ENCODE measurements around the gene FKRP. TPM values are rescaled to one million over a fixed set of nuclear protein-coding genes. Genes with fewer than 3 reads are reported as not detected.

Gene FKRP
- total and polyA plus RNA-seq, 2 of the 13 experiments (the other 11 are each of a cell fraction or from before 2014, with no cell fraction given), result 7.3 to 9.8 TPM

DNA sequence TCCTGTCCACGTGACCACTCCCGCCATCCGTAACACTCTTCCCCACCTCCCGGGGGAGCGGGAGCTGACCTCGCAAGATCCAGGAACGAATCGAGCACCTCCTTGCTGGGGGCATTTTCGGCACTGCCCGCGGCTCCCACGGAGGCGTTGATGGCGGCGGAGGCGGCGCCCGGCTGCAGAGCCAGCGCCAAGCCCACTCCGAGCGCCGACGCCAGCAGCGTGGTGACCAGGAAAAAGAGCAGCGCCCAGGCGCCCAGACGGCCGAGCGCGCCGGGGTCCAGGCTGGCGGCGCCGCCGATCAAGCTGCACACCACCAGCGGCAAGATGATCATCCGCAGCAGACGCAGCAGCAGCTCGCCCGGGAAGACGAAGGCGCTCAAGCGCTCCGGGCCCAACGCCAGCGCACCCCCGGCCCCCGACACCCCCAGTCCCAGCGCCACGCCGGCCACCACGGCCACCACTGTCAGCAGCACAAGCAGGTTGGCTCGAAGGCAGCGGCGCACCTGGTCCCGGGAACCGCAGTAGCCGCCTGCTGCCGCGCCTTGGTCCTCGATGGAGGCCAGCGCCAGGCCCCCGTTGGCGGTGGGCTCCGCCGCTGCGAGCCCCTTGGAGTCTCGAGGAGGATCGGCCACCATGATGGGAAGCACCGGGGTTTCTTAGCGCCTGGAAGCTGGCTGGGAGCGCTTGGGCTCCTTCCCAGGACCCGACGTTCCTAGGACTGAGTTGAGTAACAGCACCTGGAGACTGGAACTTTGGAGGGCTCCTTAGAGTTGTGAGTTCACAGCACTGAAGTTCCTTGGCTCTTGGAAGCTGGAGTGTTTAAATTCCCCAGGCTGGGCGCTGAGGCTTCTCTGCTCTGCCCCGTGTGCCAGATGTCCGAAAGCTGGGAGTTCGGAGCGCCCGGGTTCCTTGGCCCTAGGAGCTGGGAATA is 41.7 kb downstream of the FKRP start (continued):
- TF ChIP-seq, protein P1, sequence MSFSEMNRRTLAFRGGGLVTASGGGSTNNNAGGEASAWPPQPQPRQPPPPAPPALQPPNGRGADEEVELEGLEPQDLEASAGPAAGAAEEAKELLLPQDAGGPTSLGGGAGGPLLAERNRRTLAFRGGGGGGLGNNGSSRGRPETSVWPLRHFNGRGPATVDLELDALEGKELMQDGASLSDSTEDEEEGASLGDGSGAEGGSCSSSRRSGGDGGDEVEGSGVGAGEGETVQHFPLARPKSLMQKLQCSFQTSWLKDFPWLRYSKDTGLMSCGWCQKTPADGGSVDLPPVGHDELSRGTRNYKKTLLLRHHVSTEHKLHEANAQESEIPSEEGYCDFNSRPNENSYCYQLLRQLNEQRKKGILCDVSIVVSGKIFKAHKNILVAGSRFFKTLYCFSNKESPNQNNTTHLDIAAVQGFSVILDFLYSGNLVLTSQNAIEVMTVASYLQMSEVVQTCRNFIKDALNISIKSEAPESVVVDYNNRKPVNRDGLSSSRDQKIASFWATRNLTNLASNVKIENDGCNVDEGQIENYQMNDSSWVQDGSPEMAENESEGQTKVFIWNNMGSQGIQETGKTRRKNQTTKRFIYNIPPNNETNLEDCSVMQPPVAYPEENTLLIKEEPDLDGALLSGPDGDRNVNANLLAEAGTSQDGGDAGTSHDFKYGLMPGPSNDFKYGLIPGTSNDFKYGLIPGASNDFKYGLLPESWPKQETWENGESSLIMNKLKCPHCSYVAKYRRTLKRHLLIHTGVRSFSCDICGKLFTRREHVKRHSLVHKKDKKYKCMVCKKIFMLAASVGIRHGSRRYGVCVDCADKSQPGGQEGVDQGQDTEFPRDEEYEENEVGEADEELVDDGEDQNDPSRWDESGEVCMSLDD (CRISPR knock-in tag; IDR thresholded peaks at IDR 0.05; ENCODE audit: borderline replicate concordance), result 0 out of 2 replicates have a peak, but pooled peaks have one; percentile 5
- no peak for TF ChIP-seq NR2F6 (IDR thresholded peaks at IDR 0.05)
- TF ChIP-seq NR2F6 (CRISPR knock-in tag; IDR thresholded peaks at IDR 0.05), result no peak
- TF ChIP-seq ZFX (CRISPR knock-in tag; IDR thresholded peaks at IDR 0.05; ENCODE audit: low read depth), result peak; percentile 25
- no peak; the same call in 1 of the 2 replicates for TF ChIP-seq ZNF546 (CRISPR knock-in tag; conservative IDR thresholded peaks at IDR 0.05)
- TF ChIP-seq, protein P2, sequence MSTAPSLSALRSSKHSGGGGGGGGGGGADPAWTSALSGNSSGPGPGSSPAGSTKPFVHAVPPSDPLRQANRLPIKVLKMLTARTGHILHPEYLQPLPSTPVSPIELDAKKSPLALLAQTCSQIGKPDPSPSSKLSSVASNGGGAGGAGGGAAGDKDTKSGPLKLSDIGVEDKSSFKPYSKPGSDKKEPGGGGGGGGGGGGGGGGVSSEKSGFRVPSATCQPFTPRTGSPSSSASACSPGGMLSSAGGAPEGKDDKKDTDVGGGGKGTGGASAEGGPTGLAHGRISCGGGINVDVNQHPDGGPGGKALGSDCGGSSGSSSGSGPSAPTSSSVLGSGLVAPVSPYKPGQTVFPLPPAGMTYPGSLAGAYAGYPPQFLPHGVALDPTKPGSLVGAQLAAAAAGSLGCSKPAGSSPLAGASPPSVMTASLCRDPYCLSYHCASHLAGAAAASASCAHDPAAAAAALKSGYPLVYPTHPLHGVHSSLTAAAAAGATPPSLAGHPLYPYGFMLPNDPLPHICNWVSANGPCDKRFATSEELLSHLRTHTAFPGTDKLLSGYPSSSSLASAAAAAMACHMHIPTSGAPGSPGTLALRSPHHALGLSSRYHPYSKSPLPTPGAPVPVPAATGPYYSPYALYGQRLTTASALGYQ (CRISPR knock-in tag; IDR thresholded peaks at IDR 0.05), result 0 out of 2 replicates have a peak, but pooled peaks have one; percentile 20
- TF ChIP-seq FOXK2 (IDR thresholded peaks at IDR 0.05), result no peak
- TF ChIP-seq, protein P3, sequence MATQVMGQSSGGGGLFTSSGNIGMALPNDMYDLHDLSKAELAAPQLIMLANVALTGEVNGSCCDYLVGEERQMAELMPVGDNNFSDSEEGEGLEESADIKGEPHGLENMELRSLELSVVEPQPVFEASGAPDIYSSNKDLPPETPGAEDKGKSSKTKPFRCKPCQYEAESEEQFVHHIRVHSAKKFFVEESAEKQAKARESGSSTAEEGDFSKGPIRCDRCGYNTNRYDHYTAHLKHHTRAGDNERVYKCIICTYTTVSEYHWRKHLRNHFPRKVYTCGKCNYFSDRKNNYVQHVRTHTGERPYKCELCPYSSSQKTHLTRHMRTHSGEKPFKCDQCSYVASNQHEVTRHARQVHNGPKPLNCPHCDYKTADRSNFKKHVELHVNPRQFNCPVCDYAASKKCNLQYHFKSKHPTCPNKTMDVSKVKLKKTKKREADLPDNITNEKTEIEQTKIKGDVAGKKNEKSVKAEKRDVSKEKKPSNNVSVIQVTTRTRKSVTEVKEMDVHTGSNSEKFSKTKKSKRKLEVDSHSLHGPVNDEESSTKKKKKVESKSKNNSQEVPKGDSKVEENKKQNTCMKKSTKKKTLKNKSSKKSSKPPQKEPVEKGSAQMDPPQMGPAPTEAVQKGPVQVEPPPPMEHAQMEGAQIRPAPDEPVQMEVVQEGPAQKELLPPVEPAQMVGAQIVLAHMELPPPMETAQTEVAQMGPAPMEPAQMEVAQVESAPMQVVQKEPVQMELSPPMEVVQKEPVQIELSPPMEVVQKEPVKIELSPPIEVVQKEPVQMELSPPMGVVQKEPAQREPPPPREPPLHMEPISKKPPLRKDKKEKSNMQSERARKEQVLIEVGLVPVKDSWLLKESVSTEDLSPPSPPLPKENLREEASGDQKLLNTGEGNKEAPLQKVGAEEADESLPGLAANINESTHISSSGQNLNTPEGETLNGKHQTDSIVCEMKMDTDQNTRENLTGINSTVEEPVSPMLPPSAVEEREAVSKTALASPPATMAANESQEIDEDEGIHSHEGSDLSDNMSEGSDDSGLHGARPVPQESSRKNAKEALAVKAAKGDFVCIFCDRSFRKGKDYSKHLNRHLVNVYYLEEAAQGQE (IDR thresholded peaks at IDR 0.05; ENCODE audit: borderline replicate concordance in 1 of 2, low read depth in 1 of 2, low read length in 2 of 2), result no peak
- peak; percentile 29 for TF ChIP-seq ASH2L (IDR thresholded peaks at IDR 0.05; ENCODE audit: insufficient read length, low read depth, low read length)
- TF ChIP-seq, protein P4, sequence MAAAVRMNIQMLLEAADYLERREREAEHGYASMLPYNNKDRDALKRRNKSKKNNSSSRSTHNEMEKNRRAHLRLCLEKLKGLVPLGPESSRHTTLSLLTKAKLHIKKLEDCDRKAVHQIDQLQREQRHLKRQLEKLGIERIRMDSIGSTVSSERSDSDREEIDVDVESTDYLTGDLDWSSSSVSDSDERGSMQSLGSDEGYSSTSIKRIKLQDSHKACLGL (CRISPR knock-in tag; IDR thresholded peaks at IDR 0.05), result peak; percentile 19; the same call in 1 of the 2 replicates
- TF ChIP-seq, protein P5, sequence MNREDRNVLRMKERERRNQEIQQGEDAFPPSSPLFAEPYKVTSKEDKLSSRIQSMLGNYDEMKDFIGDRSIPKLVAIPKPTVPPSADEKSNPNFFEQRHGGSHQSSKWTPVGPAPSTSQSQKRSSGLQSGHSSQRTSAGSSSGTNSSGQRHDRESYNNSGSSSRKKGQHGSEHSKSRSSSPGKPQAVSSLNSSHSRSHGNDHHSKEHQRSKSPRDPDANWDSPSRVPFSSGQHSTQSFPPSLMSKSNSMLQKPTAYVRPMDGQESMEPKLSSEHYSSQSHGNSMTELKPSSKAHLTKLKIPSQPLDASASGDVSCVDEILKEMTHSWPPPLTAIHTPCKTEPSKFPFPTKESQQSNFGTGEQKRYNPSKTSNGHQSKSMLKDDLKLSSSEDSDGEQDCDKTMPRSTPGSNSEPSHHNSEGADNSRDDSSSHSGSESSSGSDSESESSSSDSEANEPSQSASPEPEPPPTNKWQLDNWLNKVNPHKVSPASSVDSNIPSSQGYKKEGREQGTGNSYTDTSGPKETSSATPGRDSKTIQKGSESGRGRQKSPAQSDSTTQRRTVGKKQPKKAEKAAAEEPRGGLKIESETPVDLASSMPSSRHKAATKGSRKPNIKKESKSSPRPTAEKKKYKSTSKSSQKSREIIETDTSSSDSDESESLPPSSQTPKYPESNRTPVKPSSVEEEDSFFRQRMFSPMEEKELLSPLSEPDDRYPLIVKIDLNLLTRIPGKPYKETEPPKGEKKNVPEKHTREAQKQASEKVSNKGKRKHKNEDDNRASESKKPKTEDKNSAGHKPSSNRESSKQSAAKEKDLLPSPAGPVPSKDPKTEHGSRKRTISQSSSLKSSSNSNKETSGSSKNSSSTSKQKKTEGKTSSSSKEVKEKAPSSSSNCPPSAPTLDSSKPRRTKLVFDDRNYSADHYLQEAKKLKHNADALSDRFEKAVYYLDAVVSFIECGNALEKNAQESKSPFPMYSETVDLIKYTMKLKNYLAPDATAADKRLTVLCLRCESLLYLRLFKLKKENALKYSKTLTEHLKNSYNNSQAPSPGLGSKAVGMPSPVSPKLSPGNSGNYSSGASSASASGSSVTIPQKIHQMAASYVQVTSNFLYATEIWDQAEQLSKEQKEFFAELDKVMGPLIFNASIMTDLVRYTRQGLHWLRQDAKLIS (CRISPR knock-in tag; IDR thresholded peaks at IDR 0.05), result no peak
- no peak for TF ChIP-seq HNRNPH1 (optimal IDR thresholded peaks at IDR 0.05; ENCODE audit: low read depth, low read length)
- no peak for TF ChIP-seq ZFAT (CRISPR knock-in tag; conservative IDR thresholded peaks at IDR 0.05)
